ENCODE measurements around the gene DPM2.

Gene DPM2

GRCh38 chr9:127913682-127914081 is 24.0 kb downstream of the DPM2 start:
- TF ChIP-seq CTCF (IDR thresholded peaks at IDR 0.05; ENCODE audit: low read depth, low read length): no peak
- H3K4me3 ChIP-seq (ENCODE audit: low read depth, low read length): no peak overlapping the region

GRCh38 chr9:127912882-127913281 is 24.8 kb downstream of the DPM2 start:
- no peak for TF ChIP-seq CTCF (IDR thresholded peaks at IDR 0.05; ENCODE audit: low read depth, low read length)
- no peak overlapping the region for H3K4me3 ChIP-seq (ENCODE audit: low read depth, low read length)

- no peak for TF ChIP-seq CTCF (IDR thresholded peaks at IDR 0.05; ENCODE audit: low read depth, low read length)
- no peak overlapping the region for H3K4me3 ChIP-seq (ENCODE audit: low read depth, low read length)
These were observed 25.4 kb downstream of the DPM2 start for GRCh38 chr9:127912296-127912695.

- no peak overlapping the region for H3K4me3 ChIP-seq (ENCODE audit: low read depth, low read length)
These were observed 26.9 kb downstream of the DPM2 start for GRCh38 chr9:127910613-127911205.

GRCh38 chr9:127909839-127910273 is 27.8 kb downstream of the DPM2 start:
- no peak overlapping the region for H3K4me3 ChIP-seq (ENCODE audit: low read depth, low read length)
- TF ChIP-seq CTCF (IDR thresholded peaks at IDR 0.05; ENCODE audit: low read depth, low read length): no peak

More at GRCh38 chr9:127910613-127911205, 26.9 kb downstream of the DPM2 start:
- no peak for TF ChIP-seq CTCF (IDR thresholded peaks at IDR 0.05; ENCODE audit: low read depth, low read length)

GRCh38 chr9:127908660-127908926 is 29.1 kb downstream of the DPM2 start:
- TF ChIP-seq CTCF (IDR thresholded peaks at IDR 0.05; ENCODE audit: low read depth, low read length): no peak

GRCh38 chr9:127907867-127908659 is 29.6 kb downstream of the DPM2 start:
- TF ChIP-seq CTCF (IDR thresholded peaks at IDR 0.05; ENCODE audit: low read depth, low read length): no peak
- H3K4me3 ChIP-seq (ENCODE audit: low read depth, low read length): no peak overlapping the region

More at GRCh38 chr9:127908660-127908926, 29.1 kb downstream of the DPM2 start:
- no peak overlapping the region for H3K4me3 ChIP-seq (ENCODE audit: low read depth, low read length)
